ENCODE results near the gene NR6A1.

The NR6A1 gene

DNA sequence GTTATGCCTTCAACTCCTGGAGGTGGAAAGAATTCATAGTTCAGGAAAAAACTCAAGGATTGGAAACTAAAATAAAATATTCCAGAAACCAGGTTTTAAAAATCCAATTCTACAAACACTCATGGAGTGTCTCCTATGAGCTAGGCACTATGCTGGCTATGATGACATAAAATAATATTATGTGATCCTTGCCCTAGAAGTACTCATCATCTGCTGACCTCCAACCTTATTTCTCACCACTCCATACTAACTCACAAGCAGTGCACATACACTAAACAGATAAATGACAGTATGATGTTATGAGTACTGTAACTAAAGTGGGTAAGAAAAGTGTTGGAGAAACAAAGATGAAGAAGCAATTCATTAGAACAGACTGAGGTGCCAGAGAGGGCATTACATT, 170.7 kb downstream of the NR6A1 start:
- no peak for DNase-seq

DNA sequence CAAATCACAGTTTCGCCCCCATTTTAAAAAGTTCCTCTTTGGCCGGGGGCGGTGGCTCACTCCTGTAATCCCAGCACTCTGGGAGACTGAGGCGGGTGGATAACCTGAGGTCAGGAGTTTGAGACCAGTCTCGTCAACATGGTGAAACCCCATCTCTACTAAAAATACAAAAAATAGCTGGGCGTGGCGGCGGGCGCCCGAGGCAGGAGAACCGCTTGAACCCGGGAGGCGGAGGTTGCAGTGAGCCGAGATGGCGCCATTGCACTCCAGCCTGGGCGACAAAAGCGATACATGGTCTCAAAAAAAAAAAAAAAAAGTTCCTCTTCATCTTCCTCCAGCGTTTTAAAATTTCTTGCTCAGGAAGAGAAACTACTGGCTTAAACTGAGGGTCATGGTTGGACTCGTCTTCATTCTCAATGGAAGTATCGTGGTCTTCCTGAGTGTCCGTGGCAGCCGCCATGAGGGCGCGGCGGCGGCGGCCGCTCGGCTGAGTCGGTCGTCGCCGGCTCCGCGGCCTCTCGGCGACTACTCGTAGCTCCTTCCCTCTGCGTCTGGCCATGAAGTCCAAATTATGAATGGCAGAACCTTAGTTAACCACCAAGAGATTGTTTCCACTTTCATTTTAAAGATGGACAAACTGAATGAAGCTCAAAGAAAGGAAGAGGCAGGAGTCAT, 171.9 kb downstream of the NR6A1 start:
- DNase-seq, result no peak

DNA sequence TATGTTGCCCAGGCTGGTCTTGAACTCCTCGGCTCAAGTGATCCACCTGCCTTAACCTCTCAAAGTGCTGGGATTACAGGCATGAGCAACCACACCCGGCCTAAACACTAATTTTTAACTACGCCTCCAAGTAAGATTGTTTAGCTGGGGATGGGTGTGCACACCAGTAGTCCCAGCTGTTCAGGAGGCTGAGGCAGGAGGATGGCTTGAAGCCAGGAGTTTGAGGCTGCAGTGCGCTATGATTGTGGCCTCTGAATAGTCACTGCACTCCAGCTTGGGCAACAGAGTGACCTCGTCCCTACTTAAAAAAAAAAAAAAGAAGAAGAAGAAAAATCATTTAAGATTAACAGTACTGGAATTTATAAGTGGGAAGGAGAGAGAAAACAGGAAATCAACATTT, 173.1 kb downstream of the NR6A1 start:
- no peak for DNase-seq

DNA sequence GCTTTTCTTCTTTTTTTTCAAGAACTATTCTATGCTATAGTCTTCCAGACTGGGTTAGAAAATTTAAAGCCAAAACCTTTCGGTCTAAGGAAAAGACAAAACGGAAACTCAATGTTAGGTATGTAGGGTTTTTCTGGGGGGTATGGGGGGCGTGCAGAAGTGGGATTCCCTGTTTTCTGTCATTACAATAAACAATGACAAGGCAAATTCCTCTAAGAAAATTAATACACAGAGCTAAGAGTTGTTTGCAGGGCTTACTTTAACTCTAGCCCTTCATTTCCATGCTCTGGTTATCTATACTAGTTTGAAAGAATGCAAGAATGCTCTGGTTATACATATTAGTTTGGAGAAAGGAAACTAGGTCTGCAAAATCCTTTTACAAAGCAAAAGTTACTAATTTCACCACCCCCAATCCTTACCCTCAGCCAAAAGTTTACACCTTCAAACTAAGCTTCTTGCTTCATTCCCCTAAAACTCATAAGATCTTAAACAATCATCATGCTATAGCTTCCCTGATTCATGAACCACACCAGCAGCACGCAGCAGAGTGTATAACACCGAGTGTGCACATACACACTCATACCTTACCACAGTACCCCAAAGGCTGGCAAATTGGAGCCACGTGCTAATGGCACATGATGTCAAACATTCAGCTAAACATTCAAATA, 174.8 kb downstream of the NR6A1 start:
- no peak for DNase-seq

DNA sequence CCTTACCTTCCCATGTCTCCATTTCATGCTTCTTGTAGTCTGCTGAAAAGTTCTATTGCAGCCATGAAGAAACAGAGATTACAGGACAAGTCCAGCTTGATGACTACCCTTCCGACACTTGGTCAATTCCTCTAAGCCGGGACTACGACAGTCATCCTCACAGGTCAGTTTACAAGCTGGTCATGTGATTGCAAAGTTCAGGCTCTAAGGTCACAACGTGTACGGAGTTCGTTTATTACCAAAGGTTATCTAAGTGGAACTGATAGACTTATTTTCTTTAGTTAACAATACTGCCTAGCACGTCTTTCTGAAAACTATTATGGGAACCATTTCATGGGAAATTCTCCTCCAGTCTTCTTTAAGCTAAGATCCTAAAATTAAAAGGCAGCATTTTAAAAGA, 175.4 kb downstream of the NR6A1 start:
- DNase-seq, result no peak

DNA sequence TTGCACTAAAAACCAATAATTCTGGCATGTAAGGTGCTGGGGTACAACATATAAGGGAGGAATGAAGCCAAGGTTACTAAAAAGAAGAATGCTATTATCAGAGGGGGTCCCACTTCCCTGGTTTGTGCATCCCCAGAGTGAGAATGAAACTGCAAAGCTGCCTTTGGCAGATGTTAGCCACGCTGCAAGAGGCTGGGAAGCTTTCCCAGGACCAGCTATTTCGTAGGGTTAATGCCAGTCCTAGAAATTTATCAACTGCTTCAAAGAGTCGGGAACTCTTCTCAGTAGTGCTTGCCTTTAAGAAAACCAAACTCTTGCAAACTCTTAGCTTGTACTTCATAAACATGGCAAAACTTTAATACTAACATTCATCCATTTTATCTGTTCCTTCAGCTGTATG, 176.4 kb downstream of the NR6A1 start:
- no peak for DNase-seq

DNA sequence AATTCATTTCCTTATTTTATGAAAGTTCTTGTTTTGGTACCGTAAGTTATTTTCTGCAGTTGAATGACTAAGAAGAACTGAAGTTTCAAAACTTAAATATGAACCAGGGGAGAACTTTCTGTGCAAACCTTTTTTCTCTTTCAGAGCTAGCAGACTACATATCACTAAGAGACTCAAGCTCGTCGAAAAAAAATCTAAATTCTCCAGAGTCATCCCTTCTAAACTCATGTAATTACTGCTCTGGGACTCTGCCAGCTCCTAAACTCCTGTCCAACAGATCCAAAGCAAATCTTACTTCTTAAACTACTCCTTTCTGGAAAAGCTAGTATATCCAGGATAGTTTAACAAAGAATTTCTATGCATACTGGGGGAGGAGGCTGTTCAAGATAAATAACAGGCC, 176.9 kb downstream of the NR6A1 start:
- no peak for DNase-seq

DNA sequence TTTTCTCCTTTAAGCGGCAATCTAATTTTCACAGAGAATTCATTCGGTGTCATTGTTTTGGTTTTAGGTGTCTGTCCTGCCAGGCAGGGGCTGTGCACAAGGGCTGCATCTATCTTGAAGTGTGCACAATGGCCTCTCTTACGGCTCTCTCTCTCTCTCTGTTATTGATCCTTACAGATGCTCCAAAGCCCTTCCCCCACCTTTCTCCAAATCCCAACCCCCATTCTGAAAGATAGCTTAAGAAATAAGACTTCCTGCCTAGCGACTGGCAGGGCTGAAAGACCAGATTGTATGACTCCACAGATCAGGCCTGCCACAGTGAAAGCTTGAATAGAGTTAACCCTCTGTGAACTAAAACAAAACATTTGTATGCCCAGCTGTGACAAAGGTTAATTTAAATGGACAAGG, 177.5 kb downstream of the NR6A1 start:
- no peak for DNase-seq

DNA sequence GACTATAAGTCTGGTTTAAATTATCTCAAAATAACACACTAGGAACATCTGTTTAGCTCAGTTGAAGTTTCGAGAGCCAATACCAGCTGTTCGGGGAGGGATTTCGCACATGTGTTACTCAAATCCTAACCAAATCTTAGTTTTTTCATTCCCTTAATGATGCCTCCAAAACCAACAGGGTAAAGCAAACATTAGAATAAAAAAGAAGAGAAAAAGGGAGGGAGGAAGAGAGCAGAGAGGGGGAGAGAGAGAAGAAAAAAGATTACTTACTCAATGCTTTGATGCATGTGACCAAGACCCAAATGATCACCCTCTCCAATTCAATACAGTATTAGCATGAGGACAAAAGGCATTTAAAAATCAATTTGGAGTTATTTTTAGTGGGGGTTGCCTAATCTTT, 177.9 kb downstream of the NR6A1 start:
- no peak for DNase-seq

DNA sequence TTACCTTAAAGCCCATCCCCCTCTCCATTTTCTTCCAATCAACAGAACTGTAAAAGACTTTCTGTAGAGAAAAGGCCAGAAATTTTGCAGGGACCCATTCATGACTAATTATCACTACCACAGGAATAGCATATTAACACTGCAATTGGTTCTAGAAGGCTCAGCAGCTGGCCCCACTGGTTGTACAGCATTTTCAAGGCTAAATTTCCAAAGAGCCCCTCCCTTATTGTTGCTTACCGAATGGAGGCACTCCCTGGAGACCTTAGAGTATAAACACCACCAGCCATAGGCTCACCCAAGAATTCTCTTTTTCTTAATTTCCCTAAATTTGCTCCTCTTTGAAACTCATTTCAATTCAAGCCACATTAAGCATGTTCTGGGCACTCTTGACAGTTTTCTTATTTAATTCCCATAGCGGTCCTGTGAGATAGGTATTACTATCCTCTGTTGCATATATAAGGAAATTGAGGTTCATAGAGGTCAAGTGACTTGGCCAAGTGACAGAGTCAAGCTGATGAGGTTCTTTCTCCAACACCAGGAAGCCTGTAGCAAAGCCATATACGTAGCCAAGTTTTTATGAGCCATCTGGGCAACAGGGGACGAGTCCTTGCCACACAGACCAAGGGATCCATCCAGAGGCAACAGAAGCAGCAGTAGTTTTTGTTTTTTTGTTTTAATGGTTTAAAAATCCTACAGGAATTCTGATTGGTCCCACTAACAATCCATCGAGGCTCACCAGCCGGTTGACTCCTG, 180.0 kb downstream of the NR6A1 start:
- no peak for DNase-seq

DNA sequence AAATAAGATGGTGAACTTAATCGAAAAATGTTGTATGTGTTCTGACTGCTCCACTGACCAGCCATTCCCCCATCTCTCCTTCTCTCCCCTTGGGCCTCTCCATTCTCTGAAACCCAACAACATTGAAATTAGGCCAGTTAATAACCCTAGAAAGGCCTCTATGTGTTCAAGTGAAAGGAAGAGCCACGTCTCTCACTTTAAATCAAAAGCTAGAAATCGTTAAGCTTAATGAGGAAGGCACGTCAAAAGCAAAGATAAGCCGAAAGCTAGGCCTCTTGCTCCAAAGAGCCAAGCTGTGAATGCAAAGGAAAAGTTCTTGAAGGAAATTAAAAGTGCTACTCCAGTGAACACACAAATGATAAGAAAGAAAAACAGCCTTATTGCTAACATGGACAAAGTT, 186.5 kb downstream of the NR6A1 start:
- DNase-seq, result no peak

DNA sequence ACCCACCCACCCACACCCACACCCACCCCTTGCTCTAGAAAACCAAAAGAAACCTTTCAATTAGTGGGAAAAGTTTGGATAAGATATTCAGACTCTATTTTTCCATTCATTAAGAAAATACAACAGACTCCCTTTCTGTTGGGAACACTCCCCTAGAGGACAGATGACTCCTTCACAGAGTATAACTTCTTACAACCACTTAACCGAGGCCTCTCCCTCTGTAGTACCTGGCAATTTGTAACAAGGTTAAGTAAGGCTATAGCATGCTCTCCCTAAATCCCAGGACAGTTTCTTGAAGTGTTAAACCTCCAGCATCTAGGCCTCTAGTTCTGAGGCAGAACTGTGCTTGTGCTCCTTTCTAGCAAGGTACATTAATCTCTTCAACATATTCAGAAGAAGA, 188.0 kb downstream of the NR6A1 start:
- DNase-seq, result no peak

DNA sequence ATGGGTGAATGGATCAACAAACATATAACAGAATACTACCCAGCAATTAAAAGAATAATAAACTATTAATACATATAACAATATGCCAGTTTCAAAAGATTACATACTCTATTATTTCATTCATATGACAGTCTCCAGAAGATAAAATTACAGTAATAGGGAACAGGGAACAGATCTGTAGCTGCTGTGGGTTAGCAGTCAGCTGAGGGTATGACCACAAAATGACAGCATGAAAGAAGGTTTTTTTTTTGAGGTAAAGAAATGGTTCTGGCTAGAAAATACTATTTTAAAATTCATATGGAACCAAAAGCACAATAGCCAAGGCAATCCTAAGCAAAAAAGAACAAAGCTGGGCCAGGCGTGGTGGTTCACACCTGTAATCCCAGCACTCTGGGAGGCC, 190.9 kb downstream of the NR6A1 start:
- no peak for DNase-seq

DNA sequence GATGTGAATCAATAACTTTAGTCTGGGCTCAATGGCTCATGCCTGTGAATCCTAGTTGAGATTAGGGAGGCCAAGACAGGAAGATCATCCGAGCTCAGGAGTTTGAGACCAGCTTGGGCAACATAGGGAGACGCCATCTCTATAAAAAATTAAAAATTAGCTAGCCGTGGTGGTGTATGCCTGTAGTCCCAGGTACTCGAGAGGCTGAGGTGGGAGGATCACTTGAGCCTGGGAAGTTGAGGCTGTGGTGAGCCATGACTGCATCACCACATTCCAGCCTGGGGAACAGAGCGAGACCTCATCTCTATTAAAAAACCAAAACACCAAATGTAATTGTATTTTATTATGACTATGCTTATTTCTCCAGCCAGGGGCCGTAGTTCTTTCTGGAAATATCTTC, 194.4 kb downstream of the NR6A1 start:
- DNase-seq, result no peak

DNA sequence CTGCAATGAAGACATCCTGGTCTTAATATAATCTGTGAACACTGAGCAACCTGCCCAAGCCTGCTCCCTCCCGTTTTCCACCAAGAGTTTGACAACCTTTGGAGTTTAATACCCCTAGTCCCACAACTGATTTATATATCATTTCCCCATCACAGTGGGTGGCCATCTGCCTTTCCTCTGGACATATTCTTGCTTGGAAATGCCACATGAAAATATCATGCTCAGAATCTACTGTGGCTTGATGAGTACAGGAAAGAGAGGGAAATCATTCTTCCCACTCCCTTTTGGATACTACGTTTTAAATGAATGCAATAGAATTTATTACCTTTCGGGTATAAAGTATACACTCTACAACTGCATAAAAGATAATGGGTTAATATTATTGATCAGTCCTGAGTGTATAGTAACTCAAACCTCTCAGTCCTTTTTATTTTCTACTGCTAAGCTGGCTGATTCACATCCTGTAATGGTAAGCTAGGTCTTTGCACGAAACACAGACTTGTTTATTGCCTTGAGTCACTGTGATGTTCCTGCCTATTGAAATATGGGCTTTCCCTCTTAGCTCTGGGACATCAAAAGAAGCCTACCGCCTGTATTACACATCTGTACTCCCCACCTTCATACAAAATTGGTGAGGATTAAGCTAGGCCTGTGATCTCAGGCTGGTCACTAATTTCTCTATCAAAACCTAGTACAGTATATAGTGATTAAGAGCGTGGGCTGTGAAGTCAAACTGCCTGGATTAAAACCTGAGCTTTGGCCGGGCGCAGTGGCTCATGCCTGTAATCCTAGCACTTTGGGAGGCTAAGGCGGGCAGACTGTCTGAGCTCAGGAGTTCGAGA, 196.4 kb downstream of the NR6A1 start:
- no peak for DNase-seq

DNA sequence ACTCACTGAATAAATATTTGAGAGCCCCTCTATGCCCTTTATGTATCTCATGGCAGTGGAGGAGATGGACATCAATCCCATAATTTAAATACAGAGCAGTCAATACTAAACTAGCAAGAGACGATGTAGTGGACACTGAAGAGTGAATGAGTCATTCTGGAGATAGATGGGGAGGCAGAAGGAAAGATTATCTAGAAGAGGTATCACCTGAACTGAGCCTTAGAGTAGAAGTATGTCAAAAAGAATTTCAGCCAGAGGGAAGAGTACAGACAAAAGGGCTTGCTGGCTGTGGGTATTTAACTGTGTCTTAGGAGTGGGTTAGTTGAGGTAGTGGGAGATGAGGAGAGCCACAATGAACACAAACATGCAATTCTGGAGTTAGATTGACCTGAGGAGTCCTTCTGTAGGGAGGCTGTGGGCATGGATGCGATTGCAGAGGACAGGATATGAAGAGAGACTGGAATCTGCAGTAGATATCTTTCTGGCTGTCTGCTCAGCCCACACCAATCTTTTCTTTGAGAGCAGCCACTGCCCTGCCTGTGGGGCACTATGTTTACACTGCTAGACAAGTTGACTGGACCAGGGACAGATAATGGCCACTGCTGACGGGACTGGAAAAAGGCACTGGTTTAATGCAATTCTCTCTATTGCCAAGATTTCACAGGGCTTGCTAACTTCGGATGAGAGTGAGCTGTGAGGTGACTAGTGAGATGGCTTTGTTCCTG, 200.0 kb downstream of the NR6A1 start:
- DNase-seq, result no peak

DNA sequence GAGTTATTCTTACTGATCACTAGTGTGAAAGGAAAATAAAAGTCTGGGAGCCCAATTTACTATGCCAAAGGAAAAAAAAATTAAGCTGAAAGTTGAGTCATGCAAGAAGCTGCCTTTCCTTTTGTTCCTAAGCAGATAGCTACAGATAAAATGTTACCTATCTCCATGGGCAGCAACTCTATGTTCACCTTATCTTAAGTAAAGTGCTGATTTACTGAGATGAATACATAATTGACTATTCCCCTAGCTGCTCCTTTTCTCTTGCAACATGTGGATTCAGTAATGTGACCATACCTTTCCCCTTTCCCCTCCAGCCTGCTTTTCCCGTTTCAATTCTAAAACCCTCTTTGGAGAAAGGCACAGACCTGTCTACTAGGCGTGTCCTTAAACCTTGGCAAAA, 201.2 kb downstream of the NR6A1 start:
- no peak for DNase-seq

DNA sequence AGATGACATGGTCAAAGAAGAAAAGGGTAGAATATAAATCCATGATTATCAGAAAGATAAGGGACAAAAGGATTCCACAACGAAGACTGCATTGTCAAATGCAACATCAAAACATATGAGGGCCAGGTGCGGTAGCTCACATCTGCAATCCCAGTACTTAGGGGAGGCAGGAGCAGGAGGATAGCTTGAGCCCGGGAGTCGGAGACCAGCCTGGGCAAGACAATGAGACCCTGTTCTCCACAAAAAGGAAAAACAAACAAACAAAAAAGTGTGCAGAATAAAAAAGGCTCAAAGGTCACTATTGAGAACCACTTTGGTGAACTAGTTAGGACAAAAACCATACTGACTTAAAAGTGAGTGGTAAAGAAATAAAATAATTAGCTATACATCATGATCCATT, 203.7 kb downstream of the NR6A1 start:
- no peak for DNase-seq

DNA sequence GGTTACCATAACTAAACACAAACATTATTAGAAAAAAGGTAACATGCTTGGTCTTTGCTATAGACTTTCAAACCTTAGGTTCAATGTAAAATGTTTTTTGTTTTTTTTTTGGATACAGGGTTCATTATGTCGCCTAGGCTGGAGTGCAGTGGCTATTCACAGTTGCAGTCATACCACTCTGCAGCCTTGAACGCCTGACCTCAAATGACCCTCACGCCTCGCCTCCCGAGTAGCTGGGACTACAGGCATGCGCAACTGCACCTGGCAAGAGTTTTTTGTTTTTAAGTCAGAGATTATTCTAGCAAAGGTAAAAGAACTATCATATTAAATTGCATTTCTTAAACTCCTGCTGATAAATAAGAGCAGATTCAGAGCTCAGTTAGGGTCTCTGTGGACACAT, 208.8 kb downstream of the NR6A1 start:
- DNase-seq, result no peak

DNA sequence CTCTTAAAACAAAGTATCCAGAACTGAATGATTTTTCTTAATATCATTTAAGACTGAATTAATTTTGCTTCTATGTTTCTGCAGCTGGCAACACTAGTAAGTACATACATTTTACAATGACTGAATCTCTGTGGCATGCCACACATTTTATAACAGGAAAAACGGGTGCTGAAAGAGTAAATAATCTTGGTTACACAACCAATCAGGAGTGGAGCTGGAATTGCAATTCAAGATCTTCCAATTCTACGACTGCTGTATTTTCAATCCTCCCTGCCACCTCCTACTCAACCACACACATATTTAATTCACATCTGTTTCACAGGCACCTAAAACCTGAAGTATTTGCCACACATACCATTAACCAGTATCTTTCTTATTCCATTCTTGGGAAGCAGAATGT, 211.2 kb downstream of the NR6A1 start:
- DNase-seq, result no peak

DNA sequence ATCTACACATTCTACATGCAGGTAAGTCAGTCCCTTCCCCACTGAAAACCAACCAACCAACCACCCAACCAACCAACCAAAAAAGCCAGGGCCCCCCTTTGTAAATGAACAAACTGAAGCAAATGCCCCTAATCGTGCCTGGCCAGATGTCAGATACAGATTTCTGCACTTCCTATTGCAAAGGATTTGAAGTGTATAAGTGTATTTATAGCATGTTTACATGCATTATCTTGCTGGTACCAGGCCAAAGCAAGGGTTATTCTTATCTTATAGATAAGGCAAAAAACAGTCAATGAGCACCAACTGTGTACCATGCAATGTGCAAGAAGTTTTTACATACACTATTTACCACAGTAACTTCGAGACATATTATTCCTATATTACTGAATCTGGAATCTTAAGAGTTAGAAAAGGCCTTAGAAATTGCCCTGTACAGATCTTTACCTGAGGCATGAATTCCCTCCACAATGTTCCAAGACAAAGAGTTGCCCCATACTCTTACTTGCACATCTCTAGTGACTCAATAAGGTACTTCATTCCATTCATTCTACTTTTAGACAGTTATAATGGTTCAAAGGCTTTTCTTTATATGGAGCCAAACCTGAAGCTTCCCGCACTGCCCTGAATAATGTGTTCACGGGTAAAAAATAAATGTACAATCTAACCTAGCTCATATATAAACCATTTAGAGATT, 212.2 kb downstream of the NR6A1 start:
- DNase-seq, result no peak

DNA sequence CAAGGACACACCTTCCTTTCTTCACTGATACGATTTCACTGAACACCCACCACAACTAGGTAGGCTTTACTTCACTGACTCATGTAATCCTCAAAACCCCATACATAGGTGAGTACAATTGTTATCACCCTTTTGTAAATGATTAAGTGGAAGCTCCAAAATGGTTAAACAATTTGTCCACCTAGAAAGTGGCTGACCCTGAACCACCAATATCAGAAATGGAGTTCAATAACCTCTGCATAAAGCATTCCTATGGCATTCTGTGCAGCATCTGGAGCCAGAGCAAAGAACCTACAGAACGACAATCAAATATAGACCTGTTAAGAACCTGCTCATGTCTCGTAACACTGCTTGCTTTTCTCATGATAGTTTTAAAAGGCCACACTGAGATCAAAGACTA, 213.2 kb downstream of the NR6A1 start:
- DNase-seq, result no peak
